NCI-H82 (cell line): ENCODE measurements around the gene RRP36.
"Not testable (repeated sequence)": the region's sequence is repeated elsewhere in the genome, so short reads cannot be mapped to it uniquely, and the experiment has no call there.

Experiments
- DNase-seq: peaks from one replicate; lab custom pipeline; 2025; lab: John Stamatoyannopoulos, UW

Gene RRP36

DNA sequence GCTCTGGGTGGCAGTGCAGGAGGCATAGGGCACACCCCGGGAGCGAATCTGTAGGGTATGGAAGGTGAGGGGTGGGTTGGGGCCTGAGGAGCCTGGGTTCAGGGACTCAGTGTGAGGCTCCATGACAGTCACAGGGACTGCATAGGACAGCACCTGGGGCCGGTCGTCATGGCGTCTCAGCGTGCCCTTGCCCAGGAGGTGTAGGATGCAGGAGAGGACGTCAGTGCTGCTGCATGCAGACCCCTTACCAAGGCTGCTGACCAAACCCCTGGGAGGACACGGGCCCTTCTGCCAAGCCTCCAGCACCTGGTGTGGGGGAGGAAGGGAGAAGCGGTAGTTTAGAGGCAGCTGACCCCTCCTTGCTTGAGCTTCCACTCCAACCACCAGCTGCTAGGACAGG is 16.3 kb downstream of the RRP36 start:
- DNase-seq: no peak

DNA sequence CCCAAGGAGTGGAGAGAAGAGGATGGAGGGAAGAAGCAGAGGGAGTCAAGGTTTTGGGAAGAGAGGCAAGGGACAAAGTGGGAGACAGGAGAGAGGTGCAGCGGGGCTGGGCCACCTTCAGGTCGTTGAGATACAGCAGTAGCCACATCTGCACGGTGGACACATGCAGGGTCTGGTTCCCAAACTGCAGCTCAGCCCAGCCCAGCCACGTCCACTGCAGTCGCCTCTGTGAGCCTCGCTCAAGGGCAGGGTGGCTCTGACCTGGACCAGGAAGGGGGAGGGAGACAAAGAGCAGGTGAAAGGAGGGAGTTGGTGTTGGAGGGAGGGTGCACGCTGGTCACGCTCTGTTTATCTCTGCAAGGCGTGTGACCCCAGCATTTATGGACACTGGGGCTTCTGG is 17.3 kb downstream of the RRP36 start:
- DNase-seq: no peak

DNA sequence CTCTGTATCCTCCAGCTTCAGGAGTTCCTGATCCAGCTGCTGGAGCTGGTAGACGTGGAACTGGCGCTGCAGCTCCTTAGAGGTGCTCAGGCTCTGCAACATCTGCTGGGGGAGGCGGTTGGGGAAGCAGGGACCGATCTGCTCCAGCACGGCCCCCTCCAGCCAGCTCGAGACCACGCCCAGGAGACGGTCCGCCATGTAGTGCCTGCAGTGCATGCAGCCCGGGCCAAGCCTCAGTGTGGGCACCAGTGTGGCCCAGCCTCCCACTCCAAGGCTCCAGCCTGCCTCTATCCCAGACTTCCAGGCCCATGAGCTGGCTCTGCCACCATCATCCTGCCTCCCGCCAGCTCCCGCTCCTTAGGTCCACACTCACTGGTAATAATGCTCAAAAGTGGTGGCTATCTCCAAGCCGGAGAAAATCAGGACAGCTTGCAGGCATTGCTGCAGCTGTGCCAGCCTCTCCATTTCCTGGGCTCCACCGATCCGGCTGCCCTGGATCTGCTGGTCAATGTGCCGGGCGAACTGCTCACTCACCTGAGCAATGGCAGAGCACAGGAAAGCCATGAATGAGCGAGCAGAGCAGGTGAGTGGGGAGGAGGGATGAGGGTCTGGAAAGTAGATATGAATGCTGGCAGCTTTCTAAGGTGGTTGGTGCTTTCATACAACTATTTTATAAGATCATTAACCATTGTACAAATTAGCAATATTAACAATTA is 19.3 kb downstream of the RRP36 start:
- DNase-seq: no peak

DNA sequence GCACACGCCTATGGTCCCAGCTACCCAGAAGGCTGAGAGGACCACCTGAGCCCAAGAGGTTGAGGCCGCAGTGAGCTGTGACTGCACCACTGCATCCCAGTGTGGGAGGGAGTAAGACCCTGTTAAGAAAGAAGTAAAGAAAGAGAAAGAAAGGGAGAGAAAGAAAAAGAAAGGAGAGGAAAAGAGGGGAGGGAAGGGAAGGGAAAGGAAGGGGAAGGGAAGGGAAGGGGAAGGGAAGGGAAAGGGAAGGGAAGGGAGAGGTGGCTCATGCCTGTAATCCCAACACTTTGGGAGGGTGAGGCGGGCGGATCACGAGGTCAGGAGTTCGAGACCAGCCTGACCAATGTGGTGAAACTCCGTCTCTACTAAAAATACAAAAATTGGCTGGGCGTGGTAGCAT is 20.1 kb downstream of the RRP36 start:
- DNase-seq: not testable (repeated sequence)

DNA sequence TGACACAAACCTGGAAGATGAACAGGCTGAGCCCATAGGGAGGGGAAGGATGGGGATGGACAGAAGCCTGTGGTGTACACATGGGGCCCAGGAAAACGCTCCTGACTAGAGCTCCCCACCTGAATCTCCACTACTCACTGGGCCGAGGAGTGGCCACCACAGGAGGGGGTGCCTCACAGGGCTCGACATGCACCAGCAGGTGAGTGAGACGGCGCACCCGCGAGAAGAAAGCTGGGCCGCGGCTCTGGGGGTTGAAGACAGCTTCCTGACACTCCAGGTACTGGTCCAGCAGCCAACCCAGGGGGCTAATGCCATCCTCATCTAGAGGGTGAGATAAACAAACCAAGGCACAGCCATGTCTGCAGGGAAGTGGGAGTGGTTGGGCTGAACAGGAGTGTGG is 21.9 kb downstream of the RRP36 start:
- DNase-seq: no peak

DNA sequence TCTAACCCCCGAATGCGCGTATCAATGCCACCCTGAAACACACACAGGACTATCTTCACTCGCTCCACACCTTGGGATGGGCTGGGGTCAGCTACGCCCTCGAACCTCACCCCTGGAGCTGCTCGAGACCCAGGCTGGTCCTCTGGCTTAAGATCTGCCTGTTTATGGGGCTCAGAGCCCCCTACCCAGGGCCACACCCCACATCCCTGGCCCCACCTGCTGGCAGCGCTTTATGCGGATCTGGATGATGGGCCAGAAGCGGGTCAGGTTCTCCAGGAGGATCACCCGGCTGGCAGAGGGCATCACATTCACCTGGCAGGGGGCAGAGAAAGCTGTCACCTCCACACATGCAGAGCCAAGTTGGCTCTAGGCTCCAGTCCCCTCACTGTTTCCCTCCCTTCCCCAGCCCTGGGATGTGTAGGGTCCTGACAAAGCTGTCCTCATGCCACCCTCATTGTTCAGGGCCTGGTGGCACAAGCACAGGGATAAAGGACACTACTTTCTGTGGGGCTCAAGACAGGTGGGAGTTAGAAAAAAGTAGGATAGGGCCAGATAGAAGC is 24.0 kb downstream of the RRP36 start:
- DNase-seq: no peak

DNA sequence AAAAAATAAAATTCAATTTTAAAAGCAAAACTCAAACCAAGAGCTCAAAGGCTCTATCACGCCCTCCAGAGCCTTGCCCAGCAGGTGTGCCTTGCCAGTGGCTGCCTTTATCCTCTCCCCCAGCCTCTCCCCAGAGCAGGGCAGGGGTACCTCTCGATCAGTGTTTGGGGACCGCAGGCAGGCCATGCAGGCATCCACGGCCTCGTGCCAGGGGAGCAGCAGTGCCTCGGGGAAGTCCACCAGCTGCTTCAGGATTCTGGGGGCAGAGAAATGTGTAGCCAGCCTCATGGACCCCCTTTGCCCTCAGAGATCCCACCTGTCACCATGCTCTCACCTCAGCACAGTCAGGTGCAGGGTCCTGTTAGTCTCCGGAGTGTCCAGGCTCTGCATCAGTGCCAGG is 26.6 kb downstream of the RRP36 start:
- no peak for DNase-seq

DNA sequence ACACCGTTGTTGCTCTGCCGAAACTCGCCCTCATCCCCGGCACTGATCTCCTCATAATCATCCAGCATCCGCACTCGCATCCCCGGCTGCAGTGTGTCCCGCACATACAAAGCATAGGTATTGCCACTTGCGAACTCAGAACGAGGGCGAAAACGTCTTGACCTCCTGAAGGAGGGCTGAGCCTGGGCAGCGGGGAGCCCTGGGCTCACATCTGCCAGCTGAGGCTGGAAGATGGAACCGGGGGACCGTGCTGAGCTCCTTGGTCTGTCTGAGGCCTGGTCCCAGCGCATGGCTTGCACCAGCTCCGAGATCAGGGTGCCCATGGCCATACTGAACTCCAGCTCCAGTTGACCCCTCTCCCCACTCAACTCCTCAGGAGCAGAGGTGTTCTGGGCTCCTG is 29.6 kb downstream of the RRP36 start:
- DNase-seq: no peak

DNA sequence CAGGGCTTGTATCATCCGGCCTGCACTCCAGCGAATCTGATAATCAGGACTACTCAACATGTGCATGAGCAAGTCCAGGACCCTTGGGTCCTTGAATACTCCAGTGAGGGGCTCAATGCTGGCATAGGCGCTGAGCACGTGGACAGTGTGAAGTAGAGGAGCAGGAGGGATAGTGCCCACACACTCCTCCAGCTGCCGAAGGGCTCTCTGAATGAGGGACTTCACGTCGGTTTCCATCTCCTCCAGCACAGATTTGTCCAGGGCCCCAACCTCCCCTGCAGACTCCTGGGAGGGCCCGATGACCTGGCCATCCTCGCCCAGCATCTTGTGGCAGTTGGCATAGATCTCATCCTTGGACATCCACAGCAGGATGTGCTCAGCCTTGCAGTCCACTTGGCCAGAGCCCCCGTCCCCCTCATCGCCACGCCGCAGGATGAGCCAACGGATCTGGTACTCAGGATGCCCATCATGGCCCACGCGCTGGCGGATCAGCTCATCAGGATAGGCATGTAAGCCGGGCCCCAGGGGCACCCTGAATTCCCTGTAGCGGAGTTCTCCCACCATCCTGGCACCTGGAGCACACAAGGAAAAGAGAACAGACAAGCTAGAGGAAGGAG is 30.9 kb downstream of the RRP36 start:
- no peak for DNase-seq

DNA sequence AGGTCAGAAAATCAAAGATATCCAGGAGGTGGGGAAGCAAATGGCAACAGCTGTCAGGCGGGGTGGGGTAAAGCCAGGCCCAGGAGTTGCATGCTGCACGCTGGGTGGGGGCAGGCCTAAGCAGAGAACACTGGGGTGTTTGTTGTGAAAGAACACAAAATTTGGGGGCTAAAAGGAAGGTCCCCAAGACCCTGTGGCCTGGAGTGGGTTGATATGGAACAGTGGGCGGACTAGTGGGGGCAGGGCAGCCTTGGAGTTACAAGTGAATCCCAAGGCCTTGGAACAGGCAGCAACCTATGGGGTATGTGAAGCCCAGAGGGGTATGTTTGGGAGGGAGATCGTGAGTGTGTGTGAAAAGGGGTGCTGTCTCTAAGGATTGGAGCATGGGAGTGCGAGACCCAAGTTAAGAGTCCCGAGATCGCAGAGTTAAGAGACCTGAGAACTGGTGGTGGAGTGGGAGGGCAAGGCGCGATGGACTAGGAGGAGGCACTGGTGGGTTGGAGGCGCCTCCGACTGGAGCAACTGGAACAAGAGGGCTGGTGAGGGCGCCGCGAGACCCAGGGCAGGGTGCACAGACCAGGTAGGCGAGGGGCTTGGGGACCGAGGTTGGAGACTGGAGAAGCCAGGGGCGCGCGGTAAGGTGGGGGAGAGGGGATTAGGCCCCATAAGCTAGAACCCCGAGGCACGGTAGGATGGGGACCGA is 31.6 kb downstream of the RRP36 start:
- peak; percentile 63 for DNase-seq

DNA sequence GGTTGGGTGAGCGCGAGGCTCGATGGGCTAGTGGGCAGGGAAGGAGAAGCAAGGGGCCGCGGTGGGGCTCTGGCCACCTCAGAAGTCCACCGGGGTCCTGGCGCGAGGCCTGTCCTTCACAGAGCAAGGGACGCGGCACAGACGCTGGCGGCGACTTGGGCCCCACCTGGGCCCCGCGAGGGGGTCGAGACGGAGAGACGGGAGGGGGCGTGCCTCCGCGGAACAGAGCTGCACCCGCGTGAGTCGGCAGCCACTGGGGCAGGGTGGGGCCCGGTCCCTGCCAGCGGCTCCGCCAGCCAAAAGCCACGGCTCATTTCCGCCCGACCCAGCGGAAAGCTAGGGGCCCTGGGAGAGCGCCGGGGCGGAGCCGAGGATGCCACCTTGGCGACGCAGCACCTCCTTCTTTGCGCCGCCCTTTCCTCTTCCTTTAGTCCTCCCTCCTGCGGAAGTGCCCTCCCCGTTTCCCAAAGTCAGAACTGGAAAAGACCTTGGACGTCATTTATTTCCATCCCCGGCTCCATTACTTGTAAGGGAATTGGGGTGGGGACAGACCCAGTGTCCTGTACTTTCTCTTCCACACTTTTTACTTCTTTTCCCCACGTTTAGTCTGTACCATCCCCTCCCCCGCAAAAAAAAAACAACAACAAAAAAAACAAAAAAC is 32.3 kb downstream of the RRP36 start, which contains the start of gene CUL7:
CUL7 (minus strand) TSS at position 307 of the 661 bp plus-strand sequence. CDS start 1,063 bp downstream, outside the sequence.
- DNase-seq: peak; percentile 98

DNA sequence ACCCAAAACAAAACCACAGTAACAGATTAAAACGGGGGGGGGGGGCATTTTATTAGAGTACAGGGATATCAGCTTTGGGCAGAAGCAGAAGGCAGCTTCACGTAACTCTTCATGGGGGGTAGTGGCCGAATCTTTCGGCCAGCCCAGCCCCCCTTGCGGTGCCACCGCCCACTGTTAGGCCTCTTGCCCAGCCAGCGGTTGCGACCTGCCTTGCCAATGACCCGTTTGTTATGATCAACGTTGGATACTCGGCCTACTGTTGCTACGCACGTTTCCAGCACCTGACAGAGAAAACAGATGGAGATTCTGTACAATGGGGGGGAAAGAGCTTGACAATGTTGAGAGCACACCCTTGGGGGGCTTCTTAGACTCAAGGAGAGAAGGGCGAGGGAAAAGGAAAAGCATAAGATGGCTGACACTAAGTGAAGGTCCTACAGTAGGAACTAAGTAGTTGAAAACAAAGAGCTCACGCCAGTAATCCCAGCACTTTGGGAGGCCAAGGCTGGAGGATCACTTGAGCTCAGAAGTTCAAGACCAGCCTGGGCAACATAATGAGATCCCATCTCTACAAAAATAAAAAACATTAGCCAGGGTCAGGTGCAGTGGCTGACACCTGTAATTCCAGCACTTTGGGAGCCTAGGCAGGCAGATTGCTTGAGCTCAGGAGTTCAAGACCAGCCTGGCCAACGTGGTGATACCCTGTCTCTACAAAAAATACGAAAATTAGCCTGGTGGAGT is 33.0 kb downstream of the RRP36 start:
- DNase-seq: no peak

DNA sequence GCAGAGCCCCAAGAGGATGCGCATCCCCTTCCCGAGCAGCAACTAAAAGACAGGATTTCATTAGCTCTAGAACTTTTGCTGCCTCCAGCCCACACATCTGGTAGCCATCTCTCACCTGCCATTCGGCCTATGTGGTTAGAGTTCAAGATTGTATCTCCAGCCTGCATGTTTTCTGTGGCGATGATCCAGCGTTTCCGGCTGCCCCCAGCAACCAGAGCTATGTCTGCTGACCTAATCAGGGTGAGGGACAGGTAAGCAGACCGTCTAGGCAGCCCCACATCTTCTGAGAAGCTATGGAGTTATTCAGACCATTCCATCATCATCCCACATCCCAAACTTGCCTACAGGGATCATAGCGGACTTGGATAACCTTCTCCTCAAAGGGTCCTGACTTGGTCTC is 34.5 kb downstream of the RRP36 start:
- no peak for DNase-seq

DNA sequence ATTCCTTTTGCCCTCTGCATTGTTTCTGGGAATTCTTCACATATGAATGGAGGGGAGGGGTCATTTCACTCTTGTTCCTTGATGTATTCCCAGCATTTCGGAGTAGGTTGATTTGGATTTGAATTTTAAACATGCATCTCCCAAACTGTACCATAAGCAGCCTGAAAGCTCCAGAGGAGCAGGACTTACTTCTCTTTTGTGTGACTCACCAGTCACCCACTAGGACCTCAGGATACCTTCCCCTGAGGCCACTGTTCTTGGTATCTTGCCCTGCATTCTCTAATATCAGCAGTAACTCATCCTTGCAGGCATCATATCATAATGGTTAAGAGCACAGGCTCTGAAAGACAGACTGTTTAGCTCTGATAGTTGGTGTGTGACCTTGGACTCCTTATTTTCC is 37.1 kb downstream of the RRP36 start:
- DNase-seq: no peak

DNA sequence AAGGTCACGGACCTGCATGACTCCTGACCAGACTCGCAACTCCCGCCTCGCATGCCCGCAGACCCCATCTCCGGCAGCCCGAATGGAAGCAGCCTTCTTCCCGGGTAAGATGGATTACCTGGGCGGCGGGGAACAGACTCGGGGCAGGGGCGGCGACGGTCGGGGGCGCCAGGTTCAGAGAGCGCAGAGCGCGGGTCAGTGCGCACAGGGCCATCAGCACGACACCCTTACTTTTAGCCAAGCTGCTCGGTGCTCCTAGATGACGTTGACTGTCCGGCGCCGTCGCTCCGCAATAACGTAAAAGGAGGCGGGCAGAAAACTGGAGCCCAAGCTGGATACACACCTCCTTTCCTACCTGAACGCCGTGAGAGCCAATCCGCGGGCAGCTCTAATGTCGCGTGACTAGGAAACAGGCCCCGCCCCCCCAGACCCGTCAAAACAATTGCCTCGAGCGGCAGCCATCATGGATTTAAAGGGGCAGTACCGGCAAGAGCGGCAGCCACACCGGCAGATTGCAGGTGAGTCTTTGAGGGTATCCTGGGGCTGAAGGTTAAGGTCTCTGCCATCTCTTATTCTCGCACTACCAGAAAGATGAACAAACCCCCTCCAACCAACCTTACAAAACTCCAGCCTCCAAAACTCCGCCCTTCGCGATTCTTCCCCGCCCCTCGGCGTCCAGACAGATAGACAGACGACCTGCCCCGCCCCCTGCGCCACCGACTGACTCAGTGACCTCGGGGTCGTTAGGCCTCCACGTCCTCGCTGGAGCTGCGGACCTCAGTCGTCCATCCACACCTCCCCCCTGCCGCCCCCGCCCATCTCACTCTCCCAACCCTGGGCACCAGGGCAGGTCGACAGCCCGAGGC is 38.0 kb downstream of the RRP36 start, which contains the start of the genes KLC4 and MRPL2:
KLC4 (plus strand) TSS at position 464 of the 866 bp plus-strand sequence. CDS start 1,705 bp downstream, outside the sequence.
MRPL2 (minus strand) TSS at position 267 of the 866 bp plus-strand sequence; CDS start at position 214, 53 bp downstream.
- DNase-seq: peak; percentile 100

DNA sequence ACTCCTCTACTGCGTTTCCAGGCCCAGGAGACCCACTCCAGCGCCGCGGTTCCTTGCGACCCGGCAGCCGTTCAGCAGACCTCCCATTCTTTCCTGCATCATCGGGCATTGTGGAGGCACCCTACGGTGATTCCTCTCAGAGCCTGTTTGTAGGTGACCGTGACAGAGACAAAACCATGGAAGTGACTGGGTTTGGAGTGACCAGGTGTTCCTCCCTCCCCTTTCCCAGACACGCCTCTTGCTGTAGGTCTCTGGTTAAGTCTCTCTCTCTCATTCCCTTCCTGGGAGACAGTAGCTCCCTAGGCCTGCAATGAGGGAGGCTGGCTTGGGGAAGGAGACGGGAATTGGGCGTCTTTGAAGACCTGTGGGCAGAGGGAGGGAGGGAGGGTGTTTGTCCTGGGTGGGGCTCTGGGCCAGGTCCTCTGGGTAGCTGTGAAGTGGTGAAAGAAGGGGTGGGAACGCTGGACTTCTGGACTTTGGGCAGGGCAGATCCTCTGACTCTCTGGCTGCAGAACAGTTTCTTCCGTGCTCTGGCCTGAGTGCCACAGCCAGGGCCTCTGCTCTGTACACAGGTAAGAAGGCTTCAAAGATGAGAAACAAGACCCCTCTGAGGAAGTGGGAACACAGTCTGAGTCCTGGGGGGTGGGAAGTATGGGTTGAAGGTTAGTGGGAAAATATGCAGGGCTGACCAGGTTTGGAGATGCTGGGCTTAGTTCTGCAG is 38.8 kb downstream of the RRP36 start:
- DNase-seq: peak; percentile 54

DNA sequence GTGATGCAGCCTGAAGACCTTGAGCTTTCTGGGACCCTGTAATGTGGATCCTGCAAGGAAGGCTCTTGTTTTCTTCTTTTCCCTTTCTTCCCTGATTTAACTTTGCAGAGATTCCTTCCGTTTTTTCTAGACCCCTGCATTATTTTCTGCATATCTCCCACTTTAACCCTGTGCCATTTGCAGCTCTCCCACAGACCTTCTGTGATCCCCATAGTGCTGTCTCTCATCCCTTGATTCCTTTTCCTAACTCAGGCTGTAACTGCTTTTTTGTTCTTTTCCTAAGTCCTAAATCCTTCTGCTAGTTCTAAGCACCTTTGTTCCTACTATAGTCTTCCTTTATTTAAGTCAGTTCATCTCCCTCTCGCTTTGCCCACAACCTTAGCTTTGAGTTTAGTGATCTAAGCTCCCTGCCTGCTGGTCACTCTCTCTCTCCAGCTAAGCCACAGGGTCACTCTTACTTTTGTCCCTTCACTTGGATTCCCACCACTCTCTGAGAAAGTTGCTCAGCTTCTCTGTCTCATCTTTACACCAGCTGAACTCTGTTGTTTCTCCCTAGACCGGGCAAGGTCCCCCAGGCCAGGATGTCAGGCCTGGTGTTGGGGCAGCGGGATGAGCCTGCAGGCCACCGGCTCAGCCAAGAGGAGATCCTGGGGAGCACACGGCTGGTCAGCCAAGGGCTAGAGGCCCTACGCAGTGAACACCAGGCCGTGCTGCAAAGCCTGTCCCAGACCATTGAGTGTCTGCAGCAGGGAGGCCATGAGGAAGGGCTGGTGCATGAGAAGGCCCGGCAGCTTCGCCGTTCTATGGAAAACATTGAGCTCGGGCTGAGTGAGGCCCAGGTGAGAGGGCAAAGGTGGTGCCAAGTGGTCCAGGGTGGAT is 39.6 kb downstream of the RRP36 start:
- no peak for DNase-seq

DNA sequence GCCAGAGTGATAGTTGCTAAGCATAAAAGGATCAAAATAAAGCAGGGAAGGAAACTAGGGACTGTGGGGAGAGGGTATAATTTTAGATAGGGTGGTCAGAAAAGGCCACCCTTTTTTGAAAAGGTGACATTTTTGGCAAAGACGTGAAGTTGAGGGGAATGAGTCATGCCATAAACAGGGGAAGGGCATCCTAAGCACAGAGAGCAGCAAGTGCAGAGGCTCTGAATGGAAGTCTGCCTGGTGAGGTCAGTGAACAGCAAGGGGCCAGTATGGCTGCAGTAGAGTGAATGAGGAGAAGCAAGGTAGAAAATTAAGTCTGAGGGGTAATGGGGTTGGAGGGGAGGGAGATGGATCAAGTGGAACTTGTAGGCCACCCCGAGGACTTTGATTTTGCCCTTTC is 40.4 kb downstream of the RRP36 start:
- DNase-seq: no peak

DNA sequence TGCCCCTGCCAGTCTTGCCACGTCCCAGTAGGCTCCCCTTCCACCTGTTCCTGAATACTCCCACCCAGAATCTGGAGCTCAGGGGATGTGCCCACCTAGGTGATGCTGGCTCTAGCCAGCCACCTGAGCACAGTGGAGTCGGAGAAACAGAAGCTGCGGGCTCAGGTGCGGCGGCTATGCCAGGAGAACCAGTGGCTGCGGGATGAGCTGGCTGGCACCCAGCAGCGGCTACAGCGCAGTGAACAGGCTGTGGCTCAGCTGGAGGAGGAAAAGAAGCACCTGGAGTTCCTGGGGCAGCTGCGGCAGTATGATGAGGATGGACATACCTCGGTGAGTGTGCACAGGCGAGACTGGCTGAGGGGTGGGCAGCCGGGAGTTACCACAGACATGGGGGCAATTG is 41.4 kb downstream of the RRP36 start:
- no peak for DNase-seq
